Measurements from ENCODE around the gene AFAP1.

- no peak for TF ChIP-seq CTCF (conservative IDR thresholded peaks at IDR 0.05; ENCODE audit: low read depth, low read length)
- TF ChIP-seq MXI1 (IDR thresholded peaks at IDR 0.05; ENCODE audit: borderline replicate concordance, low read depth, low read length), result no peak
- TF ChIP-seq POLR2A (IDR thresholded peaks at IDR 0.05; ENCODE audit: low read depth, low read length), result no peak
- no peak for TF ChIP-seq MAFK (IDR thresholded peaks at IDR 0.05; ENCODE audit: low read depth, low read length)
- no peak for TF ChIP-seq CEBPB (IDR thresholded peaks at IDR 0.05; ENCODE audit: low read depth, low read length)
- no peak for TF ChIP-seq SMC3 (IDR thresholded peaks at IDR 0.05; ENCODE audit: low read depth, low read length)
- no peak for TF ChIP-seq FOS (IDR thresholded peaks at IDR 0.05; ENCODE audit: low read depth, low read length)
- no peak for TF ChIP-seq ELK1 (IDR thresholded peaks at IDR 0.05; ENCODE audit: borderline replicate concordance, low read depth, low read length)
- no peak for TF ChIP-seq USF2 (IDR thresholded peaks at IDR 0.05; ENCODE audit: low read depth, low read length)
- TF ChIP-seq NFE2L2 (IDR thresholded peaks at IDR 0.05; ENCODE audit: low read depth, low read length), result no peak
- TF ChIP-seq RCOR1 (IDR thresholded peaks at IDR 0.05; ENCODE audit: insufficient replicate concordance, low read length), result no peak
- TF ChIP-seq RFX5 (IDR thresholded peaks at IDR 0.05; ENCODE audit: low read depth, low read length), result no peak
These were observed 112.8 kb downstream of the AFAP1 start for GRCh38 chr4:7826909-7827306.

Measured in IMR-90 (cell line).